Neuronal stem cell (in vitro differentiated cells): ENCODE results near the gene TPK1.

Source experiments
- DNase-seq: peaks from one replicate; pipeline ENCODE4 v3.0.0-alpha.2; 2013; ENCODE audit warnings: low spot score
- H2AFZ ChIP-seq: one replicate; pipeline ENCODE4 v1.6.1; 2013; ENCODE audit warnings: mild to moderate bottlenecking, low read length, inconsistent platforms
- H2AK5ac ChIP-seq: 2 replicates; pipeline ENCODE4 v1.6.1; 2013; ENCODE audit warnings: low read depth, mild to moderate bottlenecking, inconsistent platforms, low read length, moderate library complexity, mixed read lengths
- H2BK120ac ChIP-seq: 2 replicates; pipeline ENCODE4 v1.6.1; 2013; ENCODE audit warnings: low read depth, mild to moderate bottlenecking, inconsistent platforms, low read length, moderate library complexity, mixed read lengths
- H2BK12ac ChIP-seq: one replicate; pipeline ENCODE4 v1.6.1; 2013; ENCODE audit warnings: low read length, inconsistent platforms
- H2BK15ac ChIP-seq: 2 replicates; pipeline ENCODE4 v1.6.1; 2013; ENCODE audit warnings: mild to moderate bottlenecking, low read length, inconsistent platforms, mixed read lengths
- H2BK5ac ChIP-seq: one replicate; pipeline ENCODE4 v1.6.1; 2013; ENCODE audit warnings: inconsistent platforms, mild to moderate bottlenecking, low read length, moderate library complexity
- H3K14ac ChIP-seq: one replicate; pipeline ENCODE4 v1.6.1; 2013; ENCODE audit warnings: low read length, inconsistent platforms
- H3K18ac ChIP-seq: 2 replicates; pipeline ENCODE4 v1.6.1; 2013; ENCODE audit warnings: low read length, inconsistent platforms
- H3K23ac ChIP-seq: 2 replicates; pipeline ENCODE4 v1.6.1; 2013; ENCODE audit warnings: low read depth, mild to moderate bottlenecking, mixed read lengths, low read length, inconsistent platforms; ENCODE audit not compliant: poor library complexity
- H3K27ac ChIP-seq: replicated peaks from 3 replicates; pipeline ENCODE4 v1.5.1; 2013; ENCODE audit warnings: low read length, inconsistent platforms
- H3K27me3 ChIP-seq, 3 experiments: 2 replicates each; pipeline ENCODE4 v1.6.1; 2013; ENCODE audit warnings: low read length in 3 of 3, mild to moderate bottlenecking in 2 of 3, inconsistent platforms in 1 of 3, low read depth in 1 of 3, mixed read lengths in 1 of 3, moderate library complexity in 1 of 3; ENCODE audit not compliant: control insufficient read depth in 3 of 3, insufficient read depth in 3 of 3
- H3K36me3 ChIP-seq, 2 donors: replicated peaks in 1 of 2; 2 replicates each; pipeline ENCODE4 v1.6.1; 2013; ENCODE audit warnings: low read length in 2 of 2; ENCODE audit not compliant: control insufficient read depth in 2 of 2, insufficient read depth in 2 of 2
- H3K4ac ChIP-seq: 2 replicates; pipeline ENCODE4 v1.6.1; 2013; ENCODE audit warnings: inconsistent platforms, mild to moderate bottlenecking, low read length, moderate library complexity
- H3K4me1 ChIP-seq, 2 donors: 1 replicate in 1 of 2; 2 replicates in 1 of 2; pipeline ENCODE4 v1.6.1; 2013; ENCODE audit warnings: low read length in 2 of 2, low read depth in 1 of 2; ENCODE audit not compliant: control insufficient read depth in 2 of 2, insufficient read depth in 1 of 2
- H3K4me2 ChIP-seq: one replicate; pipeline ENCODE4 v1.6.1; 2013; ENCODE audit warnings: mild to moderate bottlenecking, low read length, inconsistent platforms; ENCODE audit not compliant: insufficient read depth, poor library complexity, severe bottlenecking
- H3K4me3 ChIP-seq, 2 donors: 2 replicates each; pipeline ENCODE4 v1.5.1; 2013; ENCODE audit warnings: low read length in 2 of 2, mild to moderate bottlenecking in 2 of 2, inconsistent platforms in 1 of 2, moderate library complexity in 1 of 2
- H3K79me1 ChIP-seq: one replicate; pipeline ENCODE4 v1.6.1; 2013; ENCODE audit warnings: low read depth, mild to moderate bottlenecking, inconsistent platforms, low read length, moderate library complexity
- H3K9ac ChIP-seq: one replicate; pipeline ENCODE4 v1.6.1; 2013; ENCODE audit warnings: mild to moderate bottlenecking, low read depth, low read length, inconsistent platforms; ENCODE audit not compliant: poor library complexity
- H3K9me3 ChIP-seq, 2 donors: replicated peaks in 1 of 2; 2 replicates each; pipeline versions ENCODE3 to v1.6.1; 2013; ENCODE audit warnings: low read length in 2 of 2, mild to moderate bottlenecking in 2 of 2, inconsistent platforms in 1 of 2, low read depth in 1 of 2, mixed read lengths in 1 of 2, moderate library complexity in 1 of 2; ENCODE audit not compliant: control insufficient read depth in 2 of 2, insufficient read depth in 1 of 2
- H4K8ac ChIP-seq: one replicate; pipeline ENCODE4 v1.6.1; 2013; ENCODE audit warnings: low read depth, mild to moderate bottlenecking, inconsistent platforms, low read length, moderate library complexity
- H4K91ac ChIP-seq: one replicate; pipeline ENCODE4 v1.6.1; 2013; ENCODE audit warnings: low read length, low read depth, mild to moderate bottlenecking, inconsistent platforms; ENCODE audit not compliant: poor library complexity
- WGBS, 2 donors: extraction: QIAGEN DNeasy Blood & Tissue Kit; methylation state at CpG; one replicate each; pipeline ENCODE4 v1.1.7; 2013; ENCODE audit warnings: missing lambda C conversion rate in 2 of 2, mixed read lengths in 1 of 2; ENCODE audit not compliant: insufficient read length in 2 of 2, insufficient replicate concordance in 1 of 2; ENCODE audit errors: extremely low coverage in 2 of 2; 5-methylcytosine and 5-hydroxymethylcytosine counted together

TPK1 gene

DNA sequence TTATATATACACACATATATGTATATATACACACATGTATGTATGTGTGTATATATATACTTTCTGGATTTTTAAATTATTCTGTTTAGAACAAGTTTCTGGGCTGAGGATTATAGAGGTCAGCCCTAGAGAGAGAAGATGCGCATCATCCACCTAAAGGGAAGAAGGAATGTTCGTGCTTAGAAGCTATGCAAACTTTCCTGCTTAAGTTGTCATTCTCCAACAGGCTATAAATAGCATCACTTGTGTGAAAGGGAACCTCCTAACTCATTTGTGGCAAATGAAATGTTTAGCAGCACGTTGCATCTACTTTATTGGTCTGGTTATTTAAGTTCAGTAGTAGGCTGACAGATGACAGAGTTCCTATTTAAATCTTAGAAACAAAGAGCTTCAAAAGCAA lies 23.9 kb upstream of the TPK1 start:
- Histone ChIP-seq H3K9ac (no peak overlapping the region), H2BK5ac (no peak overlapping the region), H3K79me1 (no peaks in the 10 kb centered on the region), H3K14ac (no peak overlapping the region), H4K91ac (no peak overlapping the region), H3K18ac (no peak overlapping the region), H4K8ac (no peak overlapping the region), H2BK120ac (no peak overlapping the region), H3K36me3 (no peaks in the 10 kb centered on the region), H2BK12ac (no peak overlapping the region), H3K23ac (no peak overlapping the region), H3K9me3 (no peaks in the 10 kb centered on the region), H3K4me2 (no peak overlapping the region), H2AK5ac (no peak overlapping the region), H2AFZ (no peak overlapping the region), H3K27ac (no peak overlapping the region), H2BK15ac (no peak overlapping the region), H3K27me3 (no peaks in the 10 kb centered on the region), H3K4me1 (no peaks in the 10 kb centered on the region), H3K4me3 (no peak overlapping the region), H3K4ac (no peak overlapping the region)
- no CpG with 5 or more reads among the region's 3 CpGs for WGBS, 2 donors
- no peak for DNase-seq

DNA sequence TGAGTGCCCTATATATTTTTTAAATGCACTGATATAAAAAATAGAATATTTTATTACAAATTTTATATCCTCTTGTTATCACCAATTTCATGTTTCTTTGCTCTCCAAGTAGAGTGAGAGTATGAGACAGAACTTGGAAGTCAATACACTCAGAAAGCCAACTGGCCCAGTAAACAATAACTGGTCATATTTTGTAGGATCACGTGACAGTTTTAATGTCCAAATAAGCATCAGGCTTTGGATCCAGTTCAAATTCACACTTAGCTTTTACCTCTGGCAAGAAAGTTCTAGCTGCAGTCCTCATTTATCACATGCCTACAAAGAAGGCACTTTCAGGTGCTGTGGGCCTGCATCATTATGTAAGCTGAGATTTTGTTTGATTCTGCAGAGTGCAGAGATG lies 21.6 kb upstream of the TPK1 start:
- no peak for DNase-seq
- no peaks in the 10 kb centered on the region for H3K79me1 ChIP-seq
- no peak overlapping the region for H3K9ac ChIP-seq
- no peak overlapping the region for H2AK5ac ChIP-seq
- H2BK15ac ChIP-seq, result no peak overlapping the region
- no CpG with 5 or more reads among the region's 1 CpG for WGBS, 2 donors
- no peak overlapping the region for H3K18ac ChIP-seq
- H3K23ac ChIP-seq, result no peak overlapping the region
- no peak overlapping the region for H2AFZ ChIP-seq
- H3K27ac ChIP-seq, result no peak overlapping the region
- no peak overlapping the region for H2BK5ac ChIP-seq
- no peak overlapping the region for H3K4me2 ChIP-seq
- no peaks in the 10 kb centered on the region for H3K36me3 ChIP-seq
- no peaks in the 10 kb centered on the region for H3K4me1 ChIP-seq
- H3K14ac ChIP-seq, result no peak overlapping the region
- no peak overlapping the region for H3K4ac ChIP-seq
- no peaks in the 10 kb centered on the region for H3K27me3 ChIP-seq
- H2BK120ac ChIP-seq, result no peak overlapping the region
- H3K9me3 ChIP-seq, result no peaks in the 10 kb centered on the region
- no peak overlapping the region for H2BK12ac ChIP-seq
- no peak overlapping the region for H4K91ac ChIP-seq
- H3K4me3 ChIP-seq, result no peak overlapping the region
- H4K8ac ChIP-seq, result no peak overlapping the region

DNA sequence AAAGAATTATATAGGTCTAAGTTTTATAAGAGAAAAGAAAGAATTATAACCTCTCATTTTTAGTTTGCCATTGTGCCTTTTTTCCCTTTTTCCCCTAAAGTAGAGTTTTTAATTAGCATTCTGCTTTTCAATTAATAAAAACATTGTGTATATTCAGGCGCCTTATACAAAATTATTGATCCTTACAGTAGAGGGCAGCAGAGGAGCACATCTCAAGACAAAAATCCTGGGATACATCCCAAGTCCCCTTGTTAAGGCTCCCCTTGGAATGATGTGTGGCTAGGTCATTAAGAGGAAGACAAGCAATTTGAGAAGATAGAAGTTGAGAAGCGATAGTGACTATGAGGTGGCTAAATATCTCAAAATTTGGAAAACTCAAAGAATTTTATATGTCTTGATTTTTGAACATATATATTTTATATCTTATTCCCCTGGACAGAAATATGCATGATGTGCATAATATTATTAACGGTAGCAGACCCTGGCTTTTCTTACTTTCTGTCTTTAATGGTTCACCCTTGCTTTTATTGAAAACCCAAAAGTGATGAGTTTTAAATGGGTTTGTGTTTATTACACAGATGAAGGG lies 19.1 kb upstream of the TPK1 start:
- no peak overlapping the region for H3K14ac ChIP-seq
- no peaks in the 10 kb centered on the region for H3K9me3 ChIP-seq
- H3K4me1 ChIP-seq, result no peaks in the 10 kb centered on the region
- H4K8ac ChIP-seq, result no peak overlapping the region
- H2AFZ ChIP-seq, result no peak overlapping the region
- no CpG with 5 or more reads among the region's 3 CpGs for WGBS, 2 donors
- H3K27ac ChIP-seq, result no peak overlapping the region
- H3K36me3 ChIP-seq, result no peaks in the 10 kb centered on the region
- H2BK120ac ChIP-seq, result no peak overlapping the region
- no peak overlapping the region for H2AK5ac ChIP-seq
- H3K79me1 ChIP-seq, result no peaks in the 10 kb centered on the region
- H3K23ac ChIP-seq, result no peak overlapping the region
- no peak overlapping the region for H3K4me3 ChIP-seq
- no peak overlapping the region for H3K4me2 ChIP-seq
- no peak overlapping the region for H2BK15ac ChIP-seq
- DNase-seq, result peak; percentile 30
- no peak overlapping the region for H3K18ac ChIP-seq
- H3K27me3 ChIP-seq, result no peaks in the 10 kb centered on the region
- no peak overlapping the region for H4K91ac ChIP-seq
- H3K4ac ChIP-seq, result no peak overlapping the region
- H2BK5ac ChIP-seq, result no peak overlapping the region
- H3K9ac ChIP-seq, result no peak overlapping the region
- no peak overlapping the region for H2BK12ac ChIP-seq

DNA sequence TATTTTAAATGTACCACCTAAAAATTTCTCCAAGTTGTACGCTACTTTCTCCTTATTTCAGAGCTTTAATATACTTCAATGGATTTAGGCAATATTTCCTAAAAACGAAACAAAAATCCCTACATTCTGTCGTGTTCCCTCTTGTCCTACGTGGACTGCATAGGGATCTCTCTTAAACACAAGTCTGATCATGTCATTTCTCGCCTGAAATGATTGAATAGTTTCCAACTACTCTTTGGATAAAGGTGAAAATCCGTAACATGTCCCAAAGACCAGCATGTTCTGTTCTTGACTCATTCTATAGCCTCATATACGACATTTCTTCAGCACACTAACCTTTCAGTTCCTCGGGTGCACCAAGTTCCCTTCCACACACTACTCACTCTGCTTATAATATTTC lies 17.7 kb upstream of the TPK1 start:
- Histone ChIP-seq H2BK120ac (no peak overlapping the region), H3K18ac (no peak overlapping the region), H4K91ac (no peak overlapping the region), H3K23ac (no peak overlapping the region), H3K9me3 (no peaks in the 10 kb centered on the region), H3K9ac (no peak overlapping the region), H2BK15ac (no peak overlapping the region), H3K4ac (no peak overlapping the region), H3K4me2 (no peak overlapping the region), H3K36me3 (no peaks in the 10 kb centered on the region), H2AK5ac (no peak overlapping the region), H3K27me3 (no peaks in the 10 kb centered on the region), H3K27ac (no peak overlapping the region), H3K4me1 (no peaks in the 10 kb centered on the region), H3K14ac (no peak overlapping the region), H2AFZ (peak overlapping the region; percentile 45), H4K8ac (no peak overlapping the region), H2BK12ac (no peak overlapping the region), H3K79me1 (no peaks in the 10 kb centered on the region), H3K4me3 (no peak overlapping the region), H2BK5ac (no peak overlapping the region)
- no CpG with 5 or more reads among the region's 8 CpGs for WGBS, 2 donors
- no peak for DNase-seq
